HG03097 (cell line): ENCODE measurements around the gene JPH4.
"Not testable (repeated sequence)": the region's sequence is repeated elsewhere in the genome, so short reads cannot be mapped to it uniquely, and the experiment has no call there.

ENCODE experiments used
- ATAC-seq: cut with Tn5 transposase; IDR thresholded peaks from one replicate; pipeline ENCODE4 v1.9.1; 2021; ENCODE audit not compliant: unreplicated experiment, low FRiP score

JPH4 gene

DNA sequence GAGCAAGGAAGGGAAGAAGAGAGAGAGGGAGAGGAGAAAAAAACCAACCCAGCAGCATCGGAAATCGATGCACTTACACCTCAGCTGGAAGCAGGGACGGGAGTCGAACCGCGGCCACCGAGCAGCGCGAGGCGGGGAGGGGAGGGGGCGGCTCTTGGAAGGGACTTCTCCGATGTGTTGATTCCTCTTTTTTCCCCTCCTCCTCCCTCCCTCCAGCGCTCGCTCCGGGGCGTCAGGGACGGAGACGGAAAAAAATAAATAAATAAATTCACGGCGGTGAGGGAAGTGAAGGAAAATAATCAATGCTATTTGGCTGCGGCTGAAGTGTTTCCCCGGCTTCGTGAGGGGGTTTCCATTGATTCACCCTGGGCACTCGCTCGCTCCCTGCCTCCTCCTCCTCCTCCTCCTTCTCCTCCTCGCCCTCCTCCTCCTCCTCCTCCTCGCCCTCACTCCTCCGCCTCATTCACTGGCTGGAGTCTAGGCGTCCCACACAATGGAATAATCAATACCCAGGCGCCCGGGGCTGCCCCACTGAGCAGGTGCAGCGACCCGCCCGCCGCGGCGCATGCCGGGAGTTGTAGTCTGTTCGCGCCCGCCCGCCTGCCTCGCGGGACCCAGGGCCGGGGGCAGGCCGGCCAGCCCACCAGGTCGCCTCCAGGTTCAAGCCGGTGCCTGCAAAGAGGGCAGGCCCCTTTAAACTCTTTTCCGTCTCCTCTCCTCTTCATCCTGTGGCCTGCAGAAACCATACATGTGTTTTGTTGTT, 27.1 kb downstream of the JPH4 start, which contains the start of gene ZFHX2:
Gene ZFHX2 (minus strand): TSS at position 500 of the 763 bp plus-strand sequence. CDS start 16,440 bp downstream, outside the sequence.
- no peak for ATAC-seq

DNA sequence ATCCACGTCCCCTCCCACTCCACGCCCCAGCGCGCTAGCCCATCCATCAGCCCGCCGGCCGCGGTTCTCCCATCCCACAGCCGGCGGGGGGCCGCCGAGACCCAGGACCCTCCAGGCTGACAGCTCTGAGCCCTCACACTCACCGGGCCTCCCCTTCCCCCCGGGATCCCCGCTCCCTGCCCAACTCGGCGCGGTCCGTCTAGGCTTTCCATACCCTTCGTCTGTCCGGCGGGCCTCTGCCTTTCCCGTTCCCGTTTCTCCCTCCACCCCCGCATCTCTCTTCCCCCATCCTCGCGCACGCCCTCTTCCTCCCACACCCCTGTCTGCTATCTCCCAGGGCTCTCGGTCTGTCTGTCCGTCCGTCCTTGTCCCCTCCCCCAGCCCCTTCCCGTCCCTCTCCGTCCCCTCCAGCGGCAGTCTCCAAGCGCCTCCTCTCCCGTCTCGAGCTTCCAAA, 27.8 kb downstream of the JPH4 start:
- no peak for ATAC-seq

DNA sequence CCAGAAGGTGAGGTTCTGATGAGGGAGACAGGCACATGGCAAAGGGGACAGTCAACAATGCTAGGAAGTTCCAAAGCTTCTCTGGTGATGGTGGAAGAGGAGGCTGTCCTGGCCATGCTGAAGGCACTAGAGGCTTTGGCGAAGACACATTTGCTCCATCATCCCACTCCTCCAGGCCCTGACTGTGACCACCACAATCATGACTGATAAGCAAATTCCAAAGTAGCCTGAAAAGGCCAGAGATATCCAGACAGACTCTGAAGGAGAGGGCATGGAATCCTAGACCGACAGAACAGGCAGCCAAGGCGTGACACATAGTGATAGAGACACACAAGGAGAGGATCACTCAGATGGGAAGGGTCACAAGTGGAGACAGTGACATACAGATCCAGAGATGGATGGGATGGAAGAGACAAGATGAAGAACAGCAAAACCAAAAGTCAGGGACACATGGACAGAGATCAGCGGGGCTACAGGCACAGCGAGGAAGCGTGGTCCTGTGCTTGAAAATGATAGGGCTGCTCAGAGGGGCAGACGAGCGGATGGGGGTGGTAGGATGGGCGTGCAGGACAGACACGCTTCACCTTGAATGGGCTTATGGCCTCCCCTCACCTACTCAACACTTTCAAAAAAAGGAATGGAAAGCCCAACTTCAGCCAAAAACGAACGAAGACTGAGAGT, 28.3 kb downstream of the JPH4 start:
- no peak for ATAC-seq

DNA sequence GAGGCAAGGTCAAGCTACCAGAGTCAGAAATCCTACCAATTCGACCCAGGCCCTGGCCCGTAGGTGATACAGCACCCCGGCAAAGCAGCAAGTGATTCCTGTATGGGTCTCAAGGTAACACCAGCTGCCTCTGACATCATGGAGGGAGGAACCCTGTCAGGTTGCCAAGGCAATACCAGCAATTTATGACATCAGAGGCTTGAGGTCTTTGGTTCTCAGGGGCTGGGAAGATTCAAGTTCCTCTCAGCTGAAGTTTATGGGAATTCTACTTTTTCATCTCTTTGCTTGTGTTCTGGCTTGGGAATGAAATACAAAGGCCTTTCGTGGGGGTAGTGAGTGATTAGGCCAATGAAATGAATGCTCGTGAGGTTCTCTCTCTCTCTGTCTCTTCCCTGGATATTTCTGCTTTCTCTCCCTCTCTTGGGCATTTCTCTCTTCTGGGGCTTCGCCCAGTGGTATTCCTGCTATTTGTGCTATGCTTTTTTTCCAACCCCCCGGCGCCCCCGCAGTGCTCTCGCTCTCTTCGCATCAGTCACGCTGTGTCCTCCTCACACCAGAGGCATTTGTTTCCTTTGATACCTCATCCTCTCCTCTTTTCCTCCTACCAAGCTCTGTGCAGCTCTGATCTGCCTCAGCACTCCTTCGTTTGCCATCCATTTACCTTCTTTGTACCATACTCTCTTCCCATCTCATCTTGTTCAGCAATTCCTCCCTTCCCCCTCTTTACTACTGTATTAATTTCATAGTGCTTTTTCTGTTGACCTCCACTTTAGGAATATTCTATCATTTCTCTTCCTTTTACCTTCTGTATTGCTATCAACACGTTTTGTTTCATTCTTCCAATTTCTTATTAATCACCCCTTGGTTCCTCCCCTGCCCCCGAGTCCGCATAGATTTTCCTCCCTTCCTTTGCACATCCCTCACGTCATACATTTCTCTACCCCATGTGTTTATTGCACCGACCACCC, 30.0 kb downstream of the JPH4 start:
- ATAC-seq, result no peak

DNA sequence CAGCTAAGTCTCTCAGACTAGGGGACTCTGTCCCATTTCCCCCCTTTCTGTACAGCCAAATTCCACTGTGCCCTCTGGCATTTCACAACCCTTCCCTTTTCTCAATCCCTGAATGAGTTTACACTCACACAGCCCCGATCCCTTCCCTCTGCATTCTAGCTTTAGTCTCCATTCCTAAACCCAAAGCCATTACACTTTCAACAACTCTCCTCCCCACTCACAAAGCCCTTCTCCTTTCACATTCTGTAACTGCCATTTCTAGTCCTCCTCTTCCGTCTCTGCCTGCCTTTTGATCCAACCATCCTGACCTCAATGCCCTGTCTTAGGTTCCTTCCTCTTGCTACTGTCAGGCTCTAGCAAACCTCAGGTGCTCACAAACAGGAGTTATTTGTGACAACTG, 30.7 kb downstream of the JPH4 start:
- no peak for ATAC-seq

DNA sequence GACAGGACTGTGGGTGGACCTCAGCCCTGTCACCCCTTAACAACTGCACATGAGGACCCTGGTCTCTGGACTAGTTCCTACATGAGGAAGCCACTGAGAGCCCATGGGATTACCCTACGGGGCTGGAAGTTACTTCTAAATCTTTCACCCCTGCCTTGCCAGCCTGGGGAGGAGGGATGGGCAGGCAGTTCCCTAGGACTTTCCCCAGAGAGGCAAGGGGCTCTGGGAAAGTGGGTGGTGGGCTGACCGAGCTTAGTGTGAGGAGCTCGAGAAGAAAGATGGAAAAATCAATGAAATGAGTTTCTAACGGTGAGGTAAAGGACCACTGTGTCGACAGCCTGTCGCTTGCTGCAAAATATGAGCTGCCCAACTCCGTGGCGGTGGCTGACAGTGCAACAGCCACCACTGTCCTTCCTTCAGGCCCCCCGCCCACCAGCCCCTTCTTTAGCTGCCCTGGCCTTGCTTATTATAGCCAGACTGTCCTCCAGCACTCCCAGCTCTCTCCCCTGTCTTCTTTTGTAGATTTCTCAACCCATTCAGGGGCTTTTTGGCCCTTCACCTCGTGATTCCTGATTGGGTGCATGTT, 32.0 kb downstream of the JPH4 start:
- no peak for ATAC-seq

DNA sequence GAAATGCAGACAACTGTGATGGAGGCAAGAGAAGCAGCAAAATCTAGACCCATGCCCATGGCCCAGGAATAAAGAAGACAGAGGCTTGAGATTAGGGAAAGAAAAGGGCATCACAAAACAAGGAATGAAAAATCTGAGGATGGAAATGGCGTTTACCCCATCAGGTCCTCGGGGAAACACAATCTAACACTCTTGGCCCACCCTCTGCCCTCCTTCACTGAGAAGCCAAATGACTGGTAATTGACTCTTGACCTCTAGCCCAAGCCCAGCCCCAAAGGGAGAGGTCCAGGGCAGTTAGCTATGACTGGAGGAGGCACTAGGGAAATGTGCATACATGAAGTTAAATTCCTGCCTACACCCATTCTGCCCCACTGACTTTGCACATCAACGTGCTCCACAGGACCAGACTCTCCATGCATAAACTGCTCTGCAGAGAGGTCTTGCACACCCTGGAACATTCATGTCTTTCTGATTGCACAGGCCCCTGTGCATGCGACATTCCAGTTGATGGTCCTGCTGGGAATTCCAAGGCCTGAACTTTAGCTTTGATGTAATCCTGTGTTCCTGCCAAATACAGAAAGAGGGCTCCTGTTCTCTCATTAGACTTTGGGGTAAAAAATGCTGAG, 32.7 kb downstream of the JPH4 start:
- no peak for ATAC-seq

DNA sequence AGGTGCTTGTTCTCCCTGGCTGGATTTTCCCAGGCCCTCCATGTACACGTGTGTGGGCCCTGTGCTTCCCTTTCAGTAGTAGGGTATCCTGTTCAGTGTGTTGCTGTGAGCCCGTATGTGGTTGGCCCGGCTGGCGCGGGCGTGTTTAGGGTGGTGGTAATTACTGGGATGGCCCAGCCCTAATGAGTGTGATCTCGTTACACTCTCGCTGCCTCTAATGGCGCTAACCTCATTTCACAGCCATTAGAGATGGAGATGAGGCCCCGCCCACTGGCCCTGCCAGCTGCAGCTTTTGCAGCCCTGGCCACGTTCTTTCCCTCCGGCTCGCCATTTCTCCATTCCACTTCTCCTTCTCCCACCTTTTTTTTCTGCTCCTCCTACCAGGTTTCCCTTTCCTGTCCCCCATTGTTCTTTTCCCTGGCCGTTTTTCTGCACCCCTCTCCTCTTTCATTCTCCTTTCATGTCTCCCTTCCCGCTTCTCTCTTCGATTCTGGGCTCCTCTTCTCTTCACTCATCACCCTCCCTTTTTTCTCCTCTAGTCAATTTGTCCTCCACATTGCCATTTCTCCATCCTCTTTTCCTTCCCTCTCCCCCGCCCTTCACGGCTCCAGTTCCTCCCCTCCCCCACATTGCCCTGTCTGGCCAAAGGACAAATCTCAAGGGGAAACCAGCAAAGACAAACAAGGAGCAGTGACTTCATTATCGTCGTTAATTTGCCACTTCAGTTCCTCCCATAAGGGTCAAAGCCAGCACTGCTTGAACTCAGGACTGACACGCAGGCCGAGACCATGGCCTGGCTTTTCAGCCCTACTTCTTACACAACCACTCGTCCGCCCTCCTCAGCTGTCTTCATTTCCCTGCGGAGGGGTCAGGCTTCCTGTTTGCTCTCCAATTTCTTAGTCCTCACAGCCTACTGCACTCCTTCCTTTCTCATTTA, 33.8 kb downstream of the JPH4 start:
- no peak for ATAC-seq

DNA sequence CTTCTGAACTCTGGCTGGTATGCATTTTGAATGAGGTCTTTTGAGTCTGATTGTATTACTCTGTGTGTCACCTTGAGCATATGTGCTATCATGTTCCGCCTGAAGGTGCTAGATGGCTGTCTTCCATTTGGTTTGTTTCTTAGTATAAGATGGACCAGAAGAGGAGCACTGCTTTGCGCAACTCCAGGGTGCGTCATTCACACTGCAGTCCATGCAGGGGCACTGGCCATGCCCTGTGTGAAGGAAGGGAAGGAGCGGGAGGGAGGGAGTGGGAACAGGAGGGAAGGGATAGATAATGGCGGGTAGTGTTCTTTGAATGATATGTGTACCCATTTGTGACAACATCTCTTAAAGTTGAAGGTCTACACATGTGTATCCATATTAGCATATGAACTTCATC, 35.2 kb downstream of the JPH4 start:
- no peak for ATAC-seq

DNA sequence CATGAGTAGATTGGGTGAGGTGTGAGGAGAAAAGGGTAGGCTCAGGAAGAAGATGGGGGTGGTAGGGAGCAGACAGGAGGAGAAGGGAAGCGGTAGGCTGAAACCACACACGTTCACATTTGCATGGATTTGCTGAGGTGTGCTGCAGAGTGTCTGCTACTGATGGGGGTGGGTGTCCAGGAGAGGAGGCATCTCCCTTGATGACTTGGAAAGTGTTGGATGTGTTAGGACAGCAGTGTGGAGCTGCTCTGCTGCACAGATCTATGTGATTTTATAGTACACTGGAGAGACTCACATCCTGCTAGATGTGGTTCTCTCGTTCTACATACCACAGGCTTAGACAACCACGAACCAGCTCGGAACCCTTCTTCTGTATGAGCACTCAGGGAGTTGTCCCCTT, 36.3 kb downstream of the JPH4 start:
- ATAC-seq, result no peak

DNA sequence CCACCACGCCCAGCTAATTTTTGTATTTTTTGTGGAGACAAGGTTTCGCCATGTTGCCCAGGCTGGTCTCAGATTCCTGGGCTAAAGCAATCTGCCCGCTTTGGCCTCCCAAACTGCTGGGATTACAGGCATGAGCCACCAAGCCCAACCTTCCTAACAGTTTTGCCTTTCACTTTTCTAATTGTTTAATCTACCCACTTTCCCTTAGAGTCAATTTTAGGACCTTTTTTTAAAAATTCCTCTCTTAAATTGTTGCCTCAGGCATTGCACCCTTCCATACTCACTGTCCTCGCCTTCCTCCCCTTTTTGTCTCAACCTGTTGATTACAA, 38.5 kb downstream of the JPH4 start:
- ATAC-seq, result no peak

DNA sequence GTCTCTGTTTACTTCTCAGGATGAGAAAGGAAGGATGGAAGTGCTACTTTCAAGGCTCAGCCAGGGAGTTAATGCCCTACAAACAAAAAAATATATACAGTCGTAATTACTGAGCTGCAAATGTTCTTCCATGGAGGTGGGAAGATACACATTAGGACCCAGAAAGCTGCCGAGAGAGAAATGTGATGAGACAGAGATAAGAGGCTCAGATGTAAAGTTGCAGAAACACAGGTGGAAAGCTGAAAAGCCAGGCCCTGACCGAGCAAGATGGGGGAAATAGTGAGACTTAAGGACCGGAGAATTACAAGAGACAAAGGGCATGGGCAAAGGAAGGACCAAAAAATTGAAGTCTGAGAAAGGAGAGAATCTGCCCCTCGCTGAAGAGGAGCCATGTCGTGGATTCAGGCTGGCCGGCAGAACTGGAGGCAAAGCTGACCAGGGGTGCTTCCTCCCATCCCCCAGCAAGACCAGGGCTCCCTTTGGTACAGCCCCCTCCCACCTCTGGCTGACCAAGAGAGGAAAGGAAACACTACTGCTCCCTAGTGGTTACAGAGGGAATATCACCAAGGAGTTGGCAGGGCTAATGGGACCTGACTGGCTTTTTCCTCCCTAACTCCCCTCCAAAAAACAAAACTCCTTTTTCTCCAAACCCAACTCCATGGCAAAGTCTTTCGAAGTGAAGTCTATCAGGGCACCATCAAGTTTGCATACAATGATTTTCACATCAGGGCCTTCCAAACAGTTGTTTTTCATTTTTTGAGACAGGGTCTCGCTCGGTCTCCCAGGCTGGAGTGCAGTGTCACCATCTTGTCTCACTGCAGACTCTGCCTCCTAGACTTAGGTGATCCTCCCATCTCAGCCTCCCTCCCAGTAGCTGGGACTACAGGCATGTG, 39.1 kb downstream of the JPH4 start:
- ATAC-seq, result no peak

DNA sequence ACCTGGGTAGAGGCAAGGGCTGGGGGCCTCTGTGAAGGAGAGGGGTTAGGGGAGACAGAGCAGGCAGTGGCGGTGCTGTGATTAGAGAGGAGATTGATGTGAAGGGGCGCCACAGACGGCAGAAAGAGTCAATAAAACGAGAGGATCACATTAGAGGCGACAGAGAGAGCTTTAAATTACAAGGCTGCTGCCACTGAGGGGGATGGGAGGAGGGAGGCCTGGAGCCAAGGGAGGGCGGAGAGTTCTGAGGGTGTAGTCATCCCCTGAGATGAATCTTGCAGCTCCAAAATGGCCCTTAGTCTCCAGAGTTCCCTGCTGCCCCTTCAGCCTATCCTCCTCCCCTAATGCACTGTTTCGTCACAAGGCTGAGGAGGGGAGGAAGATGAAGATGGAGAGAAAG, 39.8 kb downstream of the JPH4 start:
- no peak for ATAC-seq

DNA sequence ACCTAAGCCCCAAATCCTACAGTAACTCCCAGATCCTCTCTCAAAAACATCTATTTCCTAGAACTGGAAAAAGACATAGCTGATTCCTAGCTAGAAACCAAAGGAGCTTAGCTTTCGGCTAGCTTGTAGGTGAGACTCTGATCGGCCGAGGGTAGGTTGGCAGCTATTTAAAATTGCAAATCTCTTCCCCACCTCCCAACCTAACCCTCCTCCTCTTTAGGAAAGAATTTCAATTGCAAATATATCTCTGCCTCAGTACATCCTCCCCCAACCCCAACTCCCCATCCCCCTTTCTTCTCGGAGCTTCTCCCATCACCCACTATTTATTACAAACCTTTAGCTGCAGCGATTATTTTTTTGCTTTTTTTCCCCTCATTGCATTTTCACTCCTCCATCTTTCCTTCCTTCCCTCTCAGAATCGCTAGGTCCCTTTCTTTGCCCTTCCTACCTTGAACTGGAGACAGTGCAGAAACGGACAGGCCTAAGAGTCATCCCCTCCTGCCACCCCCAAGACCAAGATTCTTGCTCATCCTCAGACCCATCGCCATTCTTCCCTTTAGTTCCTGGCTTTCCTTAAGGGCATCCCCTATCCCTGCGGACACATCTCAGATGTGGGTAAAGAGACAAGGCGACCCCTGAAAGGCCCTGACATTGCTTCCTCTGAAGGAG, 40.4 kb downstream of the JPH4 start:
- no peak for ATAC-seq

DNA sequence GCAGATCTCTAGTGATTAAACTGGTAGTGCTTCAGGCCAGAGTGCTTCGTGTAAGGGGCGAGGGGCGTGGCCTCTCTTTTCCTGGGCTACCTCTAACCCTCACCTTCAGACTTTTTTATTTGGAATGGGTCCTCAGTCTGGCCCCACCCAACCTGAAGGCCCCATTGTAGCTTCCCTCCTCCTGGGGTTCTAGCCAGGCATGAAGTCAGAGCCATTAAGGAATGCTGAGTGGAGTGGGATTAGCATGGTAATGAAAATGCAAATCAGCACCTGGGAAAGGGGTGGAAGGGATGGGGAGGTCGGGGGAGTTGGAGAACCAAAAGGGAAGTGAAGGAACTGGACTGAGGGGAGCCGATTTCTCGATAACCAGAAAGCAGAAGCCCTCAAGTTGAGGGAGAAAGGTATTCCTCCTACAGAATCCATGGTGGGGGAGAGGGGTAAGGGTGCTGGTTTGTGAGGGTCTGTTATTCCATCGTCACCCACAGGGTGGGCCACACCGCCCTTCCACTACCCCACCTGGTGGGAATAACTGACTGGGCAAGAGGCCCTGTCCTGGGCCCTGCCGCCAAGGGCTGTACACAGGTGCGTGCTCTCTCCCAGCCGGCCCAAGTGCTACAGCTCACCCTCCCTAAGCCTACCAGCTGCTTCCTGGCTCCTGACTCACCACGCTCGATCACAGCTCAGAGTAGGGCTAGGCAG, 41.1 kb downstream of the JPH4 start:
- ATAC-seq, result no peak

DNA sequence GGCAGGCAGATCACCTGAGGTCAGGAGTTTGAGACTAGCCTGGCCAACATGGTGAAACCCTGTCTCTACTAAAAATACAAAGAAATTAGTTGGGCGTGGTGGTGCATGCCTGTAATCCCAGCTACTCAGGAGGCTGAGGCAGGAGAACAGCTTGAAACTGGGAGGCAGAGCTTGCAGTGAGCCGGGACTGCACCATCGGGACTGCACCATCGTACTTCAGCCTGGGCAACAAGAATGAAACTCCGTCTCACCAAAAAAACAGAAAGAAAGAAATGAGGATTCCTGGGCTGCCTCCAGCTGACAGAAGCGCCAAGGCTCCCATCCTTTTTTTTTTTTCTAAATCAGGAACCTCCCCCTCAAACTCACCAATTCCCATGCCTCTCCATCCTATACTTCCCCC, 41.7 kb downstream of the JPH4 start:
- ATAC-seq, result not testable (repeated sequence)

DNA sequence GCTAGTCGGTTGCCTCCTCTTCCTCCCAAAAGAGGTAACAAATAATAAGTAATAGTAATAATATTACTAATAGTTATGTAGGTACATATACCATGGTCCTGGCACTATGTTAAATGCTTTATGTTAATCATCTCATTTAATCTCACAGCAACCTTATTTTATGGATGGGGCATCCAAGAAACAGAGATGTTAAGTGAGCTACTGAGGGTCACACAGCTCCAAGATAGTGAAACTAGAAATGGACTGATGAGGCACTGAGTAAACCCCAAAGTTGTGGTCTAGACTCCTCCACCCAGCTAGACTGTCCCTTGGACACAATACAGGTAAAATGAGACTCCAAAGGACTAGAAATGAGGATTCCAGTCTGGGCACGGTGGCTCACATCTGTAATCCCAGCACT, 42.1 kb downstream of the JPH4 start:
- ATAC-seq, result no peak
